Hematopoietic multipotent progenitor cell treated with erythropoietin and hydrocortisone succinate and interleukin-3 and kit ligand, for 6 days (in vitro differentiated cells): ENCODE results near the gene ANGPTL1.

Experiments
- DNase-seq: peaks from one replicate; pipeline ENCODE4 v3.0.0-alpha.2; 2015

Gene ANGPTL1

DNA sequence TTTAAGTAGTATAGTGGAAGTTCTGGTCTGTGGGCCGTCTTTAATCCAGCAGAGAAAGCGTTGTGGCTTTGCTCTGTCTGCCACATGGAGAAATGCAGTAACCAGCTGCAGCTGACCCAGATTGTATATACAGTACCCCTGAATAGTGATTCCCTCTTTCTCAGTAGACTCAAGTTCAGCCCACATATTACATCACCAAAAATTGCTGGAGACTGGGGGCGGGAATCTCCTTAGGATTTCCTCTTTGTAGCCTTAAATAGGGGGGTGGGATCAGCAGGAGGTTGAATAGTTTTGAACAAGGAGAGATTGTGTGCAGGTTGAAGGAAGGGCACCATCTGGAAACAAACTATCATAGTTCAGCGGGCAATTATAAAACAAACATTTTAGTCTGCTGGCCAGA lies at the start of gene ANGPTL1:
ANGPTL1 (minus strand) TSS at position 134 of the 400 bp plus-strand sequence. CDS start 5,301 bp downstream, outside the sequence.
- no peak for DNase-seq

- DNase-seq, result no peak
Measured at GRCh38 chr1:178919581-178919980, 48.7 kb upstream of the ANGPTL1 start.

DNA sequence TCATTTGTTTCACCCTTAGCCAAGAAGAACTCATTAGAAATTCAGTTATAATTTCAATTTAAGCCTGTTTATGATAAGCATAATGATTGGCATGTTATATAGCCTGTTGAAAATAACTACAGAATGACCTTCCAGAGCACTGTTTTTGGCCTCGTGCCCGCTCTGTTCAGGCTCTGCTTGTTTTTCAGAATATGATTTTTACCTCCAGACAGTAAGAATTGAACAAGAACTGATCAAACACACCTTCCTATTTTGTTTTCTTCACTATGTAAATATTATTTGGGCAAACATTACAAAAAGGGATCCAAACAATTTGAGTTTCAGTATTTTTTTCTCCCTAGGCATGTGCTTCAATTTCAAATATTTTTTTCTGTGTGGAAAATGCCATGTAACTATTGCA lies 48.1 kb upstream of the ANGPTL1 start:
- DNase-seq, result no peak

DNA sequence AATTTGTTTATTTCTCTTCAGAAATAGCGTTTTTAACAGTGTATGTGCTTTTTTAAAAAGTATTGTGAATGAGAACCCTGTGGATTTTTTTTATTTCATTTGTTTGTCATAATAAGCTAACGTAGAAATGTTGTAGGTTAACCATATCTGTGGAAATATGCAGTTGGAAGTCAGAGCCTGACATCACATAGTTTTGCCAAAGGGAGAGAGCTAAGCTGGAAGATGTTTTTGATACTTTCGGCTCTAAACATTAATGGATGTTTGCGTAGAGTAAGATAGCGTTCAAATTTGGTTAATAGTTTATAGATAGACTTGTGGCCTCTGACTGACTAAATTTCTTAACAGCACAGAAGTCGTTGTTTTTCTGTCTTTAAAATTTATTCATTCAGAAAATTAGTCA lies 47.4 kb upstream of the ANGPTL1 start:
- no peak for DNase-seq

GRCh38 chr1:178916448-178917174 lies 45.7 kb upstream of the ANGPTL1 start:
- DNase-seq, result no peak

GRCh38 chr1:178912597-178912996 lies 41.7 kb upstream of the ANGPTL1 start:
- no peak for DNase-seq

DNA sequence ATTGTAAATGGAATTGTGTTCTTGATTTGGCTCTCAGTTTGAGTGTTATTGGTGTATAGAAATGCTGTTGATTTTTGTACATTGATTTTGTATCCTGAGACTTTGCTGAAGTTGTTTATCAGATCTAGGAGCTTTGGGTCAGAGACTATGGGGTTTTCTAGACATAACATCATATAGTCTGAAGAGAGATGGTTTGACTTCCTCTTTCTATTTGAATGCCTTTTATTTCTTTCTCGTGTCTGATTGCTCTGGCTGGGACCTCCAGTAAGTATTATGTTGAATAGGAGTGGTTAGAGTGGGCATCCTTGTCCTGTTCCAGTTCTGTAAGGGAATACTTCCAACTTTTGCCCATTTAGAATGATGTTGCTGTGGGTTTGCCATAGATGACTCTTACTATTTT lies 39.1 kb upstream of the ANGPTL1 start:
- no peak for DNase-seq

GRCh38 chr1:178908358-178908757 lies 37.5 kb upstream of the ANGPTL1 start:
- no peak for DNase-seq

DNA sequence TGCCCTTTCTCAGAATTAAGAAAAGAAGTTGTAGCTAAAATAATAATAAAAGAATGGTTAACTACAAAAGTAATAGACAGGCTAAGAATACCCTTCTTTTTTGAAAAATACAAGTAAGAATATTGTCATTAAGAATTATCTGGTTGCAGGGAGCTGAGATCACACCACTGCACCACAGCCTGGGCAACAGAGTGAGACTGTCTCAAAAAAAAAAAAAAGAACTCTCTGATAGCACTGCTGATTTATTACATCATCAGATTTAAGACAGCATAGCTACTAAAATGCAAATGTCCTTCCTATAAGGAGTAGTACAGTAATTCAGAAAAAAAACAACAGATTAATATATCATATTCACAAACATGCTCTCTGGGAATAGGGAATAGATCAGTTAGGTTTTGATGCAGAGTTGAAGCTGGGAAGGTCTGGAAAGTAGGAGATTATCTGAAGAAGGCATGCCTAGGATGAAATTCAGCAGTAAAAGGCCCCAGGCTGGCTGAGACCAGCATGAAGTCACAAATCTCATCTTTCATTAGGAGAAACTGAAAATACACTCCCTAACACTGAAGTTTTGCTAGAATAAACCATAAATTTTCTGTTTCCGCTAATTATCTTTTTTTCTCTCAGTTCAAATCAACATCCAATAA lies 30.7 kb upstream of the ANGPTL1 start:
- DNase-seq, result no peak

- no peak for DNase-seq
Measured at GRCh38 chr1:178899402-178899801, 28.5 kb upstream of the ANGPTL1 start.

GRCh38 chr1:178898401-178898800 lies 27.5 kb upstream of the ANGPTL1 start:
- peak; percentile 66 for DNase-seq

DNA sequence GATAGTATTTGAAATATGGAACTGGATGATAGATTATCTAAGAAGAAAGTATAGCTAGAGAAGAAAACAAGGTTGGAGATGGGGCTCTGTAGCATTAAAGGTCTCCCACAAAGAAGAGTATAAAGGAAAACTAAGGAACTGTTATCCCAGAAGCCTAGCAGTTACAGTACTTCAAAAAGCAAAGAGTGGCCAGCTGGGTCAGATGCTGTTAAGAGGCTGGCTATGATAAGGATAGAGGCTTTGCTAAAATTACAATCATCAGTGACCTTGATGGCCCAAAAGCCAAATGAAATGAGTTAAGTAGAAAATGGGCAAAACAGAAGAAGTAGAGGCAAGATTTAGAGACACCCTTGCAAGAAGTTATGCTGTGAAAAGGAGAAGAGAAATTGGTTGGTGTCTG lies 25.1 kb upstream of the ANGPTL1 start:
- peak; percentile 7 for DNase-seq

- DNase-seq, result peak; percentile 7
Measured at GRCh38 chr1:178886551-178886950, 15.7 kb upstream of the ANGPTL1 start.

DNA sequence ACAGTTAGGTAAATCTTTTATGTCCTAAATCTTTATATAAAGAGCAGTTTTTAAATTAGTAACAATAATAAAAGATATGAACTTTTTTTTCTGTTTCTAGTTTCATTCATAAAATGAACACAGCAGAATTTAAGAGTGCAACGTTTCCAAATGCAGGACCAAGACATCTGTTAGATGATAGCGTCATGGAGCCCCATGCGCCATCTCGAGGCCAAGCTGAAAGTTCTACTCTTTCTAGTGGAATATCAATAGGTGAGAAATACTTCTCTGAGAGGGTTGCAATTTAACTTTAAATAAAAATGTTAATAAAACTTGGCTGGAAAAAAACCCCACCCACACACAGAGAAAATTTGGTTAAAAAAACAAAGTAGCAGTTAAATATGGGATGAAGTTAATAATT lies 15.0 kb upstream of the ANGPTL1 start:
- no peak for DNase-seq

DNA sequence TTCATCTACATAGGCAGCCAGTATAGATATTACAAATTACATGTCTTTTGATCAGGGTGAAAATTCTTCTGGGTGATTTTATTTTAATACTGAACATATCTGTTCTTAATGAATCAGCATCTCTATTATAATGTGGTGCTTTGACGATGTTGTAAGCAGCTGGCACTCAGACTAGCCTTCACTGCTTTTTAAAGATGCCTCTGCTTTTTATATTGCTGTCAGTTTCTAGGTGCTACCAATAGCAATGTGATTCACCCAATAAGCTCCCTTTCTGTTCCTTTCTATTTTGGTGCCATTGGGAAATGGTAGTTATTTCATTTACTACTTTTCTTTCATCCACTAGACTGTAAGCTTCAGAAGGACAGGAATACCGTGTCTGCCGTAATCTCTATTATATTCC lies 11.1 kb upstream of the ANGPTL1 start:
- no peak for DNase-seq

GRCh38 chr1:178877896-178878295 lies 7.0 kb upstream of the ANGPTL1 start:
- peak; percentile 31 for DNase-seq

DNA sequence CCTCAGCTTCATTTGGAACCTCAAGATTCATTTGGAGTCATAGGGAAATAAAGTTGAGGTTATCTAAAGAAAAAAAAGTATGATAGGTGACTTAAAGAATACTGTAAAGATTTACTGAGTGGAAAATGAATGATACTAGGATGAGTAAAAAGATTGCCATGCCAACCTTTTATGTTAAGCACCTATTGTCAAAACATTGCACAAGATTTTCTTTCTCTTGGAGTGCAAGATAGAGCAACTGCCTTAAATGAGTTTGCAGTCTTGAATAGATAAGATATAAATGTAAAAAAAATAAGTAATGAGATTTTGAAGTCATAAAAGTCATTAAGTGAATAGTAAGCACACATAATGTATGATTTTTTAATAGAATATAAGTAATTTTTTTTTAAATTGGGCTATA lies 5.1 kb upstream of the ANGPTL1 start:
- DNase-seq, result peak; percentile 21

DNA sequence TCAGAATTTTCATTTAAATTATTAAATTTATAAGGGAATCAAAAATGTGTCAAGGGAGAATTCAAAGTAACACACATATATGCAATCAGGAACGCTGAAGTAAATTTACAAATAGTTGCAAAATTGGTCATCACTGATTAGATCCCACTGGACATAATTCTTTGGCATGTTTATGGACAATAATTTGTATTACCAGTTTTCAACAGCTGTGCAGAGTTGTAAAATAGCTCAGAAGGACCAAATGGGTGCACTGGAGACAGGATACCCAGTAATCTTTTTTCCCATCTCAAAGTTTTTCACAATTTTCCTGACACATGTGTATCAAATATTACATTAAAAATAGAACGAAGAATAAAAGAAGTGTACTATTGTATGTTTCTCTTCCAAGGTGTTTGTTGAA lies 4.1 kb upstream of the ANGPTL1 start:
- DNase-seq, result no peak

DNA sequence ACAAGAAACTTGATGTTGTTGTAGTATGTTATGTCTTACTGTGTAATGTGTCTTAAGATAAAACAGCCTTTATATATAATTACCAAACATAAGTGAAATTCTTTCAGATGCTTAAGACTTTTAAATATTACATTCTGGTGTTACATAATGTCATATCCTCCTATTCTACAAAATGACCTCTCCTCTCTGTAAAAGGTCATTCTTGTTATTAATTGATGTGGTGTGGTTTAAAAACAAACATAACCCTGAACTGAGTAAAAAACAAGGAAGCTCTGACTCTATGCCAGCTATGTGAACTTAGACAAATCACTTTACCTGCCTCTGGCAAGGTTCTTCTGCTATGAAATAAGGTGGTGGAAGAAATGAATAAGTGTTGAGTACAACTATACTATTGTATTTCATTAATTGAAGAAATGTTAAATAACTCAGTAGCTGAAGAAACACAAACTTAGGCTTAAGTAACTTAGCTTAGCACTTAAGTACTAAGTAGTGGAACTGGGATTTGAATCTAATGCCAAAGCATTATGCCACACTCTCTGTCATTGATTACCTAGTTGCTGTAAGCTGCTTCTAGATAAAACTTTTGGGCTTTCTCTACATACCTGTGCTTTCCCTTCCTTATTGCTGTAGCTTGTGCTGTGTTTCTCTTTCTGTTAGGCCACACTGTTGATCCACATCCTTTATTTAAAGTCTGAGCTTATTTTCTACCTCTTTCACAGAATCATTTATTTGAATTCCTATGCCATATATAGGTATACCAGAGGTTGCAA lies 859 bp upstream of the ANGPTL1 start:
- DNase-seq, result no peak

DNA sequence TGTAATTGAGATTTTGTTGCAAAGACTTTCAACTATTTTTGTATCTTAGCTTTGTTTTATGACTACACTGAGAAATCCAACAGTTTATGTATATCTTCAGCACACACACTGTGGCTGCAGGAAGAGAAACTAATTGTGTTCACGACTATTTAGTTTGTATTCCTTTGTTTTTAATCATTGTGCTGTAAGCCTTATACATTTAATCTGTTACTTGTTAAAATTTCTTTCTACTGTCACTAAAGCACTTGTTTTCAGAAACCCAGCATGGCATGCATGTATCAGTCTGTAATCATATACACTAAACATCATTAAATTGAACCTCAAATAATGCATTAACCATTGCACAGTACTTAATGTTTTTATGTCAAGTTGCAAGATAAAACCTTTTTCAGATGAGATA lies 656 bp downstream of the ANGPTL1 start:
- no peak for DNase-seq

DNA sequence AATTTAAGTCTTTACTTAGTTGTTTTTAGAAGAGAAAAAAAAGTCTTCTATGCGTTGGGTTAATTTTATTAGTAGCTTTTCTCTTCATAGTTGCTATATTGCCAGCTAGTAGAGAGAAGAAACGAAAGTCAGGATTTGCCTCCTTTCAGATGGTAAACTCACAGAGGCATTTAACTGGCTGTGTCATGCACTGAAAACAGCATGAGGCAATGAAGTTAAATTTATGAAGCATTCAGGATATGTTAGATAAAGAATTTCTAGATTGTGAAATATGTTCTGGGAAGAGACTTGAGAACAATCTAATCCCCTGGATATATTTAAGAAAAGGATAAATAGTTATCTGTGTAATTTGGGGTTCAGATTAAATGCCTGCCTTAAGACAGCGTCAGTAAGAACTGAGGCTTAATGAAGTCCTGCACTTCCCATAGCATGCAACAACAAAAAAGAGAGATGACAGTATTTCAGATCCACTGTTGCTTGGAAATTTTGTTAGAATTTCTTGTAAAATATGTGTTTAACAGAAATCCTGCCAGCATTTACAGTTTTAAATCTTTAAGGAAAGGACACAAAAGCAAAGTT lies 1.7 kb downstream of the ANGPTL1 start:
- DNase-seq, result no peak

DNA sequence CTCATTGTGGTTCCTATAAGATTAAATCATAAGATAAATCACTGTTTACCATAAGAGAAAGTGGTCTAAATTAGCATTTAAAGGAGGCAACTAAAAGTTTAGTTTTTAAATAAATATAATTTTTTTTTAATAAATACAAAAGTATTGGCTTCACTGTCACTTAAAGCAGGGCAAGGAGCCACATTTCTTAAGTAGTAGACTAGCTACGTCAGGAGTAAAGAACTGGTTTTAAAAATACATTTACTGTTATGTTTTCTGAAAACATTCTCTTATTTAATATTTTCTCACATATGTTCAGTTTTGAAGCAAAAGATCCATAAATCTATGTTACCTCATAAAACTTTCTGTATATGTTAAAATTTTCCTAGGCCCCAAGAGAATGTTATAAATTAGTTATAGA lies 2.2 kb downstream of the ANGPTL1 start:
- no peak for DNase-seq

DNA sequence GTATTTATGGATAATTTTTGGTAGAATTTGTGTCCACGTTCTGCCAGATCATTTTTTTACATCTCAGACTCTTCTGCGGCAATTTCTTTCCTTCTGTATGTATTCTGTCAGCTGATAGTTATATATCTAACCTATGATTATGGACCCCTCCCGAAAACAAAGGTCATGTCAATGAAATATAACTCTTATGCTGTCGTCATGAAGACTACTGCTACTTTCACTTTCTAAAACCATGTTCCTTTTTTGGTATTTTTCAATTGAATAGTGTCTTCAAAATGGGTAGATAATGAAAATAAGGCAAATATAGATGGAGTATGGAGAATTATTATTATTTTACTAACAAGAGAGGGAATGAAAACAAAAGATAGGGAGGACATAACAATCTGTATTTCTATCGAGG lies 3.2 kb downstream of the ANGPTL1 start:
- DNase-seq, result no peak

DNA sequence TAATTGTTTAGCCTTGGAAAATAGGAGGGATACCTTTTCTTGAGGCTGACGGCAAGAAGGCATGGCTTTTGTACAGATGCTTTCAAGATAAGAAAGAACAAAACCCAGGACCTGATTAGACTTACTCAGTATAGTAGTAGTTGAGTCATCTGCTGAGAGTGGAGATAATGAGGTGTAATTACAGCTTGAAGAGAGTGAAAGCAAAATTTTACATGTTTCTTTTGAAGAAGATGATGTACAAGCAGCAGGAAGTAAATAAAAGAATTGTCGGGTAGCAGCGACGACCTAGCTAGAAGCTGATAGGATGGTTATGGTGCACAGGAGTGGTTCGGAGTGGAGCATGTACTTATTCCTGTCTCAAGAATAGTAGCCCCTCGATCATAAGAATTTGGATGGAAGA lies 6.6 kb downstream of the ANGPTL1 start:
- no peak for DNase-seq
